ENCODE measurements around the gene ECHS1. TPM values are rescaled to one million over a fixed set of nuclear protein-coding genes. Genes with fewer than 3 reads are reported as not detected.

The ECHS1 gene
- total and polyA plus RNA-seq, 9 of the 15 experiments (the other 6 are each of a cell fraction or from before 2014, with no cell fraction given), result 16.6 to 100 (median 68.1) TPM

DNA sequence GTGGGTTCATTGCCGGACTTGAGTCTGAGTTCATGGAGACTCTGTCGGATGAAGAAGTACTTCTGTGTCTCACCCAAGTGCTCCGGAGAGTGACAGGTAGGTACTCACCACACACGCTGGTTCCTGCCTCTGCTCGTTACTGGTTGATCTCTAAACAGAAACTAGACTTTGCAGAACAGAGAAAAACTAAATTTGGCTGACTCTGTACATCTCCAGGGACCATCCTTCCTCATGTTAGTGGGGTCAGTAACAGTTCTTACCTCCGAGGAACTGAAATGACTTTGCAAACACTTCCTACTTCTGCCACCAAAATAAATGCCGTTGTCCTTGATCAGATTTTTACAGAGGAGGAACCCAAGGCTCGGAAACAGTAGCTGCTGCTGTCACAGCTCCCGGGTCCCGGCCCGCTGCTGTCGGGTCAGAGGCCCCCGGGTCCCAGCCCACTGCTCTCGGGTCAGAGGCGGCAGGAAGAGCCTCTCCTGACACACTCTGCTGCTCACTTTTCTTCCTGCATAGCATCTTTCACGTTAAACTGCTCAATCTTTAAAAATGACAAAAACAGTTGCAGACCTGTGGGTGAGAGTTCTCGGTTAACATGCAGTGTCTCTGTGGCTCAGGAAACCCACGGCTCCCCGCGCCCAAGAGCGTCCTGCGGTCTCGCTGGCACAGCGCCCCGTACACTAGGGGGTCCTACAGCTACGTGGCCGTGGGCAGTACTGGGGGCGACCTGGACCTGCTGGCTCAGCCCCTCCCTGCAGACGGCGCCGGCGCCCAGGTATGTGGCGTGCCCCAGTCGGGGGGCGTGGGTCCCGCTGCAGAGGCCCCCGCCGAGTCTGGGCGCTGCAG is 16.0 kb upstream of the ECHS1 start (continued):
- TF ChIP-seq, protein P1, sequence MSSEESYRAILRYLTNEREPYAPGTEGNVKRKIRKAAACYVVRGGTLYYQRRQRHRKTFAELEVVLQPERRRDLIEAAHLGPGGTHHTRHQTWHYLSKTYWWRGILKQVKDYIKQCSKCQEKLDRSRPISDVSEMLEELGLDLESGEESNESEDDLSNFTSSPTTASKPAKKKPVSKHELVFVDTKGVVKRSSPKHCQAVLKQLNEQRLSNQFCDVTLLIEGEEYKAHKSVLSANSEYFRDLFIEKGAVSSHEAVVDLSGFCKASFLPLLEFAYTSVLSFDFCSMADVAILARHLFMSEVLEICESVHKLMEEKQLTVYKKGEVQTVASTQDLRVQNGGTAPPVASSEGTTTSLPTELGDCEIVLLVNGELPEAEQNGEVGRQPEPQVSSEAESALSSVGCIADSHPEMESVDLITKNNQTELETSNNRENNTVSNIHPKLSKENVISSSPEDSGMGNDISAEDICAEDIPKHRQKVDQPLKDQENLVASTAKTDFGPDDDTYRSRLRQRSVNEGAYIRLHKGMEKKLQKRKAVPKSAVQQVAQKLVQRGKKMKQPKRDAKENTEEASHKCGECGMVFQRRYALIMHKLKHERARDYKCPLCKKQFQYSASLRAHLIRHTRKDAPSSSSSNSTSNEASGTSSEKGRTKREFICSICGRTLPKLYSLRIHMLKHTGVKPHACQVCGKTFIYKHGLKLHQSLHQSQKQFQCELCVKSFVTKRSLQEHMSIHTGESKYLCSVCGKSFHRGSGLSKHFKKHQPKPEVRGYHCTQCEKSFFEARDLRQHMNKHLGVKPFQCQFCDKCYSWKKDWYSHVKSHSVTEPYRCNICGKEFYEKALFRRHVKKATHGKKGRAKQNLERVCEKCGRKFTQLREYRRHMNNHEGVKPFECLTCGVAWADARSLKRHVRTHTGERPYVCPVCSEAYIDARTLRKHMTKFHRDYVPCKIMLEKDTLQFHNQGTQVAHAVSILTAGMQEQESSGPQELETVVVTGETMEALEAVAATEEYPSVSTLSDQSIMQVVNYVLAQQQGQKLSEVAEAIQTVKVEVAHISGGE (CRISPR knock-in tag; IDR thresholded peaks at IDR 0.05), result no peak
- TF ChIP-seq, protein P2, sequence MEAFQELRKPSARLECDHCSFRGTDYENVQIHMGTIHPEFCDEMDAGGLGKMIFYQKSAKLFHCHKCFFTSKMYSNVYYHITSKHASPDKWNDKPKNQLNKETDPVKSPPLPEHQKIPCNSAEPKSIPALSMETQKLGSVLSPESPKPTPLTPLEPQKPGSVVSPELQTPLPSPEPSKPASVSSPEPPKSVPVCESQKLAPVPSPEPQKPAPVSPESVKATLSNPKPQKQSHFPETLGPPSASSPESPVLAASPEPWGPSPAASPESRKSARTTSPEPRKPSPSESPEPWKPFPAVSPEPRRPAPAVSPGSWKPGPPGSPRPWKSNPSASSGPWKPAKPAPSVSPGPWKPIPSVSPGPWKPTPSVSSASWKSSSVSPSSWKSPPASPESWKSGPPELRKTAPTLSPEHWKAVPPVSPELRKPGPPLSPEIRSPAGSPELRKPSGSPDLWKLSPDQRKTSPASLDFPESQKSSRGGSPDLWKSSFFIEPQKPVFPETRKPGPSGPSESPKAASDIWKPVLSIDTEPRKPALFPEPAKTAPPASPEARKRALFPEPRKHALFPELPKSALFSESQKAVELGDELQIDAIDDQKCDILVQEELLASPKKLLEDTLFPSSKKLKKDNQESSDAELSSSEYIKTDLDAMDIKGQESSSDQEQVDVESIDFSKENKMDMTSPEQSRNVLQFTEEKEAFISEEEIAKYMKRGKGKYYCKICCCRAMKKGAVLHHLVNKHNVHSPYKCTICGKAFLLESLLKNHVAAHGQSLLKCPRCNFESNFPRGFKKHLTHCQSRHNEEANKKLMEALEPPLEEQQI (IDR thresholded peaks at IDR 0.05), result no peak
- TF ChIP-seq ELF4 (CRISPR knock-in tag; IDR thresholded peaks at IDR 0.05), result no peak
- peak; percentile 44; the same call in 1 of the 2 replicates for TF ChIP-seq ZBTB7A (IDR thresholded peaks at IDR 0.05; ENCODE audit: borderline replicate concordance, control insufficient read depth, low read depth, low read length)
- peak; percentile 43 for TF ChIP-seq SAP30 (IDR thresholded peaks at IDR 0.05; ENCODE audit: borderline replicate concordance, insufficient read depth, low read depth, low read length, poor library complexity, severe bottlenecking)
- no peak for TF ChIP-seq CC2D1A (IDR thresholded peaks at IDR 0.05)
- no peak for TF ChIP-seq ZNF830 (CRISPR knock-in tag; IDR thresholded peaks at IDR 0.05)
- TF ChIP-seq KLF10 (CRISPR knock-in tag; IDR thresholded peaks at IDR 0.05), result no peak
- no peak for TF ChIP-seq TCF3 (CRISPR knock-in tag; IDR thresholded peaks at IDR 0.05)
- TF ChIP-seq, protein P3, sequence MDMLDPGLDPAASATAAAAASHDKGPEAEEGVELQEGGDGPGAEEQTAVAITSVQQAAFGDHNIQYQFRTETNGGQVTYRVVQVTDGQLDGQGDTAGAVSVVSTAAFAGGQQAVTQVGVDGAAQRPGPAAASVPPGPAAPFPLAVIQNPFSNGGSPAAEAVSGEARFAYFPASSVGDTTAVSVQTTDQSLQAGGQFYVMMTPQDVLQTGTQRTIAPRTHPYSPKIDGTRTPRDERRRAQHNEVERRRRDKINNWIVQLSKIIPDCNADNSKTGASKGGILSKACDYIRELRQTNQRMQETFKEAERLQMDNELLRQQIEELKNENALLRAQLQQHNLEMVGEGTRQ (CRISPR knock-in tag; IDR thresholded peaks at IDR 0.05), result no peak
- no peak for TF ChIP-seq ZNF77 (CRISPR knock-in tag; IDR thresholded peaks at IDR 0.05)
- TF ChIP-seq, protein P4, sequence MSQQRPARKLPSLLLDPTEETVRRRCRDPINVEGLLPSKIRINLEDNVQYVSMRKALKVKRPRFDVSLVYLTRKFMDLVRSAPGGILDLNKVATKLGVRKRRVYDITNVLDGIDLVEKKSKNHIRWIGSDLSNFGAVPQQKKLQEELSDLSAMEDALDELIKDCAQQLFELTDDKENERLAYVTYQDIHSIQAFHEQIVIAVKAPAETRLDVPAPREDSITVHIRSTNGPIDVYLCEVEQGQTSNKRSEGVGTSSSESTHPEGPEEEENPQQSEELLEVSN (IDR thresholded peaks at IDR 0.05; ENCODE audit: borderline replicate concordance in 1 of 2, extremely low read depth in 1 of 2, insufficient read depth in 1 of 2, insufficient read length in 1 of 2, low read depth in 1 of 2, low read length in 1 of 2, poor library complexity in 1 of 2, severe bottlenecking in 1 of 2), result no peak
- no peak for TF ChIP-seq GATAD2B (IDR thresholded peaks at IDR 0.05; ENCODE audit: borderline replicate concordance)
- TF ChIP-seq, protein P5, sequence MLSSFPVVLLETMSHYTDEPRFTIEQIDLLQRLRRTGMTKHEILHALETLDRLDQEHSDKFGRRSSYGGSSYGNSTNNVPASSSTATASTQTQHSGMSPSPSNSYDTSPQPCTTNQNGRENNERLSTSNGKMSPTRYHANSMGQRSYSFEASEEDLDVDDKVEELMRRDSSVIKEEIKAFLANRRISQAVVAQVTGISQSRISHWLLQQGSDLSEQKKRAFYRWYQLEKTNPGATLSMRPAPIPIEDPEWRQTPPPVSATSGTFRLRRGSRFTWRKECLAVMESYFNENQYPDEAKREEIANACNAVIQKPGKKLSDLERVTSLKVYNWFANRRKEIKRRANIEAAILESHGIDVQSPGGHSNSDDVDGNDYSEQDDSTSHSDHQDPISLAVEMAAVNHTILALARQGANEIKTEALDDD (IDR thresholded peaks at IDR 0.05), result peak; percentile 59; the same call in 1 of the 2 replicates
- 0 out of 2 replicates have a peak, but pooled peaks have one; percentile 44 for TF ChIP-seq ZC3H4 (CRISPR knock-in tag; IDR thresholded peaks at IDR 0.05; ENCODE audit: borderline replicate concordance)
- TF ChIP-seq TBP (optimal IDR thresholded peaks at IDR 0.05; ENCODE audit: low read depth, low read length), result peak; percentile 30
- TF ChIP-seq SUPT5H (IDR thresholded peaks at IDR 0.05), result no peak
- TF ChIP-seq FUS (optimal IDR thresholded peaks at IDR 0.05; ENCODE audit: low read depth, low read length), result no peak
